IMR-90 (cell line): Measurements from ENCODE around the gene LIMS1.

ENCODE experiments used
- BHLHE40 ChIP-seq: fragments of 150-350 bp; IDR thresholded peaks from 2 replicates; pipeline ENCODE4 v1.6.1; 2016; ENCODE audit warnings: mild to moderate bottlenecking, low read depth, low read length
- CEBPB ChIP-seq: IDR thresholded peaks from 2 replicates; pipeline ENCODE4 v1.6.1; 2012; ENCODE audit warnings: low read depth, low read length, improper control_type of control experiment
- CTCF ChIP-seq: conservative IDR thresholded peaks from 2 replicates; pipeline ENCODE4 v1.5.1; 2012; ENCODE audit warnings: mild to moderate bottlenecking, low read depth, low read length, improper control_type of control experiment
- MAFK ChIP-seq: IDR thresholded peaks from 2 replicates; pipeline ENCODE4 v1.6.1; 2012; ENCODE audit warnings: low read depth, low read length, improper control_type of control experiment
- MAZ ChIP-seq: IDR thresholded peaks from 2 replicates; pipeline ENCODE4 v1.6.1; 2012; ENCODE audit warnings: low read depth, mild to moderate bottlenecking, low read length, improper control_type of control experiment, moderate library complexity, borderline replicate concordance
- MXI1 ChIP-seq: IDR thresholded peaks from 2 replicates; pipeline ENCODE4 v1.6.1; 2012; ENCODE audit warnings: low read depth, mild to moderate bottlenecking, low read length, moderate library complexity, borderline replicate concordance
- NFE2L2 ChIP-seq: fragments of 150-350 bp; IDR thresholded peaks from 2 replicates; pipeline ENCODE4 v1.6.1; 2016; ENCODE audit warnings: low read depth, mild to moderate bottlenecking, low read length
- POLR2A ChIP-seq: IDR thresholded peaks from 2 replicates; pipeline ENCODE4 v1.6.1; 2012; ENCODE audit warnings: mild to moderate bottlenecking, low read depth, low read length
- RAD21 ChIP-seq: IDR thresholded peaks from 2 replicates; pipeline ENCODE4 v1.6.1; 2012; ENCODE audit warnings: low read length, improper control_type of control experiment
- SMC3 ChIP-seq: fragments of 150-350 bp; IDR thresholded peaks from 2 replicates; pipeline ENCODE4 v1.6.1; 2016; ENCODE audit warnings: low read depth, mild to moderate bottlenecking, antibody characterized with exemption, low read length, moderate library complexity
- USF2 ChIP-seq: fragments of 150-350 bp; IDR thresholded peaks from 2 replicates; pipeline ENCODE4 v1.6.1; 2017; ENCODE audit warnings: mild to moderate bottlenecking, antibody characterized with exemption, low read length, low read depth

DNA sequence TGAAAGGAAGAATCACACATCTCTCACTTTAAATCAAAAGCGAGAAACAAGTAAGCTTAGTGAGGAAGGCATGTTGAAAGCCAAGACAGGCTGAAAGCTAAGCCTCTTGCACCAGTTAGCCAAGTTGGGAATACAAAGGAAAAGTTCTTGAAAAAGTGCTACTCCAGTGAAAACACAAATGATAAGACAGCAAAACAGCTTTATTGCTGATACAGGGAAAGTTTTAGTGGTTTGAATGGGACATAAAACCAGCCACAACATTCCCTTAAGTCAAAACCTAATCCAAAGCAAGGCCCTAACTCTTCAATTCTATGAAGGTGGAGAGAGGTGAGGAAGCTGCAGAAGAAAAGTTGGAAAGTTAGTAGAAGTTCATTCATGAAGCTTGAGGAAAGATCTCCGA is 28.0 kb downstream of the LIMS1 start:
- TF ChIP-seq POLR2A, result no peak
- TF ChIP-seq BHLHE40, result no peak
- TF ChIP-seq CTCF, result no peak
- no peak for TF ChIP-seq USF2
- no peak for TF ChIP-seq NFE2L2
- no peak for TF ChIP-seq SMC3
- peak; percentile 35; the same call in 1 of the 2 replicates for TF ChIP-seq MAFK
- no peak for TF ChIP-seq CEBPB
- TF ChIP-seq RAD21, result no peak
- TF ChIP-seq MAZ, result no peak
- TF ChIP-seq MXI1, result no peak
